Adipose tissue (tissue), 3 donors: ENCODE measurements around the gene OTOGL. TPM values are rescaled to one million over a fixed set of nuclear protein-coding genes. Genes with fewer than 3 reads are reported as not detected.
"Not testable (repeated sequence)": the region's sequence is repeated elsewhere in the genome, so short reads cannot be mapped to it uniquely, and the experiment has no call there.

Experiments
- H3K27ac ChIP-seq: one replicate; pipeline ENCODE4 v1.5.1; 2013; ENCODE audit warnings: low read depth, low read length
- WGBS, 3 donors: extraction: QIAGEN DNeasy Blood & Tissue Kit; methylation state at CpG; one replicate each; pipeline ENCODE4 v1.1.7; 2013; 5-methylcytosine and 5-hydroxymethylcytosine counted together
- polyA plus RNA-seq, 3 donors: library from polyadenylated mRNA; stranded (reverse); fragments of 200-250 nt; gene quantifications; one replicate each; pipeline ENCODE4 v1.2.3, GENCODE V29; 2013
- donor health status: healthy with polysubstance abuse.
- donor health status: Bipolar disorder and iron deficiency.
- donor health status: healthy.

Gene OTOGL
- polyA plus RNA-seq, 3 donors = under 0.01 to 0.13 (median 0.03) TPM

GRCh38 chr12:80299219-80299618 is 199.9 kb downstream of the OTOGL start:
- H3K27ac ChIP-seq = no peak overlapping the region
- WGBS, 3 donors = 72 to 87% (median 83%) methylated on average over 1 of the region's 1 CpG

GRCh38 chr12:80299976-80300375 is 200.6 kb downstream of the OTOGL start:
- no peak overlapping the region for H3K27ac ChIP-seq
- 82 to 87% (median 83%) methylated on average over 3 of the region's 3 CpGs for WGBS, 3 donors

GRCh38 chr12:80307436-80307835 is 208.1 kb downstream of the OTOGL start:
- WGBS, 3 donors = 93 to 98% (median 98%) methylated on average over 17 to 27 of the region's 27 CpGs
- not testable (repeated sequence) for H3K27ac ChIP-seq

- no peak overlapping the region for H3K27ac ChIP-seq
- 30 to 45% (median 39%) methylated on average over 3 of the region's 3 CpGs for whole genome bisulfite sequencing, 3 donors
These were observed 213.9 kb downstream of the OTOGL start for GRCh38 chr12:80313209-80313608.

GRCh38 chr12:80314741-80315140 is 215.4 kb downstream of the OTOGL start:
- WGBS, 3 donors = 89 to 95% (median 90%) methylated on average over 1 of the region's 1 CpG
- H3K27ac ChIP-seq = no peak overlapping the region

GRCh38 chr12:80316222-80316621 is 216.9 kb downstream of the OTOGL start:
- no peak overlapping the region for H3K27ac ChIP-seq
- 58 to 84% (median 80%) methylated on average over 2 of the region's 2 CpGs for WGBS, 3 donors

GRCh38 chr12:80317307-80317706 is 218.0 kb downstream of the OTOGL start:
- H3K27ac ChIP-seq = no peak overlapping the region

GRCh38 chr12:80317899-80318298 is 218.6 kb downstream of the OTOGL start:
- H3K27ac ChIP-seq = no peak overlapping the region
- 0 to 43% (median 0%) methylated on average over 1 of the region's 1 CpG for WGBS, 3 donors

GRCh38 chr12:80320121-80320678 is 220.9 kb downstream of the OTOGL start:
- H3K27ac ChIP-seq = no peak overlapping the region
- WGBS, 3 donors = 74 to 79% (median 77%) methylated on average over 2 of the region's 2 CpGs

GRCh38 chr12:80321653-80322052 is 222.3 kb downstream of the OTOGL start:
- no peak overlapping the region for H3K27ac ChIP-seq
- 15 to 73% (median 55%) methylated on average over 2 of the region's 2 CpGs for WGBS, 3 donors

GRCh38 chr12:80325167-80325959 is 226.0 kb downstream of the OTOGL start:
- no peak overlapping the region for H3K27ac ChIP-seq
- WGBS, 3 donors = 51 to 63% (median 53%) methylated on average over 4 of the region's 4 CpGs

- 90 to 100% (median 94%) methylated on average over 1 of the region's 1 CpG for WGBS, 3 donors
- H3K27ac ChIP-seq = no peak overlapping the region
These were observed 233.5 kb downstream of the OTOGL start for GRCh38 chr12:80332827-80333226.

GRCh38 chr12:80352474-80352873 is 253.1 kb downstream of the OTOGL start:
- H3K27ac ChIP-seq = no peak overlapping the region
- WGBS, 3 donors = 69 to 91% (median 69%) methylated on average over 1 of the region's 1 CpG

GRCh38 chr12:80353254-80353653 is 253.9 kb downstream of the OTOGL start:
- WGBS, 3 donors = 83 to 89% (median 85%) methylated on average over 2 of the region's 2 CpGs

GRCh38 chr12:80356097-80356496 is 256.8 kb downstream of the OTOGL start:
- H3K27ac ChIP-seq = no peak overlapping the region
- WGBS, 3 donors = 16 to 25% (median 18%) methylated on average over 2 of the region's 2 CpGs

More at GRCh38 chr12:80353254-80353653, 253.9 kb downstream of the OTOGL start:
- H3K27ac ChIP-seq = no peak overlapping the region

- H3K27ac ChIP-seq = no peak overlapping the region
These were observed 260.4 kb downstream of the OTOGL start for GRCh38 chr12:80359703-80360102.

- no peak overlapping the region for H3K27ac ChIP-seq
- 67 to 84% (median 83%) methylated on average over 3 of the region's 3 CpGs for WGBS, 3 donors
These were observed 264.7 kb downstream of the OTOGL start for GRCh38 chr12:80364056-80364455.

GRCh38 chr12:80373666-80374065 is 274.3 kb downstream of the OTOGL start:
- 61 to 74% (median 61%) methylated on average over 4 of the region's 4 CpGs for WGBS, 3 donors
- no peak overlapping the region for H3K27ac ChIP-seq

GRCh38 chr12:80374615-80375014 is 275.3 kb downstream of the OTOGL start:
- H3K27ac ChIP-seq = no peak overlapping the region

GRCh38 chr12:80377140-80377794 is 277.9 kb downstream of the OTOGL start:
- no peak overlapping the region for H3K27ac ChIP-seq
- 72 to 79% (median 78%) methylated on average over 4 of the region's 4 CpGs for WGBS, 3 donors
